HEK293 (cell line): ENCODE data around the gene PLCB3.

Source experiments
- HIC1 ChIP-seq: fragments of 450-650 bp; formaldehyde crosslinking; IDR thresholded peaks from 2 replicates; pipeline ENCODE4 v1.5.1; 2016; ENCODE audit warnings: missing biosample characterization, missing genetic modification characterization
- KLF1 ChIP-seq: fragments of 450-650 bp; formaldehyde crosslinking; IDR thresholded peaks from 2 replicates; pipeline ENCODE4 v1.5.1; 2016; ENCODE audit warnings: missing biosample characterization, missing genetic modification characterization
- KLF10 ChIP-seq: fragments of 450-650 bp; IDR thresholded peaks from 2 replicates; pipeline ENCODE4 v1.5.1; 2018; ENCODE audit warnings: missing biosample characterization, mild to moderate bottlenecking, missing genetic modification characterization
- MEIS1 ChIP-seq: sonication (generic); formaldehyde crosslinking; IDR thresholded peaks from 2 replicates; pipeline ENCODE4 v1.8.1; 2022; ENCODE audit warnings: missing genetic modification reagents, mild to moderate bottlenecking, borderline replicate concordance
- SCRT2 ChIP-seq: fragments of 450-650 bp; formaldehyde crosslinking; IDR thresholded peaks from 2 replicates; pipeline ENCODE4 v1.5.1; 2016; ENCODE audit warnings: missing biosample characterization, missing genetic modification characterization
- SP3 ChIP-seq: fragments of 450-650 bp; formaldehyde crosslinking; IDR thresholded peaks from 2 replicates; pipeline ENCODE4 v1.5.1; 2016; ENCODE audit warnings: missing biosample characterization, missing genetic modification characterization
- TRIM28 ChIP-seq: IDR thresholded peaks from 2 replicates; pipeline ENCODE4 v1.6.1; 2011; ENCODE audit warnings: low read length, control low read depth, borderline replicate concordance
- YY1 ChIP-seq: fragments of 450-650 bp; formaldehyde crosslinking; IDR thresholded peaks from 2 replicates; pipeline ENCODE4 v1.5.1; 2018; ENCODE audit warnings: missing biosample characterization, missing genetic modification characterization
- YY2 ChIP-seq: fragments of 450-650 bp; formaldehyde crosslinking; IDR thresholded peaks from 2 replicates; pipeline ENCODE4 v1.5.1; 2016; ENCODE audit warnings: missing biosample characterization, missing genetic modification characterization
- ZBTB17 ChIP-seq: fragments of 450-650 bp; formaldehyde crosslinking; IDR thresholded peaks from 2 replicates; pipeline ENCODE4 v1.5.1; 2016; ENCODE audit warnings: missing biosample characterization, missing genetic modification characterization
- ZBTB21 ChIP-seq: fragments of 450-650 bp; formaldehyde crosslinking; IDR thresholded peaks from 2 replicates; pipeline ENCODE4 v1.5.1; 2017; ENCODE audit warnings: missing biosample characterization, missing genetic modification characterization
- ZFHX2 ChIP-seq: fragments of 450-650 bp; formaldehyde crosslinking; conservative IDR thresholded peaks from 2 replicates; pipeline ENCODE4 v1.5.1; 2016; ENCODE audit warnings: missing biosample characterization, missing genetic modification characterization
- ZFP41 ChIP-seq: fragments of 450-650 bp; formaldehyde crosslinking; IDR thresholded peaks from 2 replicates; pipeline ENCODE4 v1.5.1; 2016; ENCODE audit warnings: missing biosample characterization, missing genetic modification characterization, borderline replicate concordance
- ZNF114 ChIP-seq: fragments of 450-650 bp; formaldehyde crosslinking; IDR thresholded peaks from 2 replicates; pipeline ENCODE4 v1.5.0; 2017; ENCODE audit warnings: missing biosample characterization, missing genetic modification characterization
- ZNF148 ChIP-seq: fragments of 450-650 bp; formaldehyde crosslinking; IDR thresholded peaks from 2 replicates; pipeline ENCODE4 v1.5.0; 2017; ENCODE audit warnings: missing biosample characterization, missing genetic modification characterization, borderline replicate concordance
- ZNF169 ChIP-seq: fragments of 450-650 bp; formaldehyde crosslinking; IDR thresholded peaks from 2 replicates; pipeline ENCODE4 v1.5.1; 2016; ENCODE audit warnings: missing biosample characterization, missing genetic modification characterization
- ZNF184 ChIP-seq: fragments of 450-650 bp; IDR thresholded peaks from 2 replicates; pipeline ENCODE4 v1.5.1; 2018; ENCODE audit warnings: missing biosample characterization, mild to moderate bottlenecking, missing genetic modification characterization
- ZNF23 ChIP-seq: fragments of 450-650 bp; formaldehyde crosslinking; IDR thresholded peaks from 2 replicates; pipeline ENCODE4 v1.5.1; 2016; ENCODE audit warnings: missing biosample characterization, missing genetic modification characterization, borderline replicate concordance
- ZNF248 ChIP-seq: fragments of 450-650 bp; formaldehyde crosslinking; IDR thresholded peaks from 2 replicates; pipeline ENCODE4 v1.5.1; 2017; ENCODE audit warnings: missing biosample characterization, missing genetic modification characterization
- ZNF280C ChIP-seq: fragments of 450-650 bp; formaldehyde crosslinking; IDR thresholded peaks from 2 replicates; pipeline ENCODE4 v1.5.1; 2016; ENCODE audit warnings: missing biosample characterization, missing genetic modification characterization
- ZNF391 ChIP-seq: fragments of 450-650 bp; formaldehyde crosslinking; IDR thresholded peaks from 2 replicates; pipeline ENCODE4 v1.5.1; 2016; ENCODE audit warnings: low read depth, missing biosample characterization, missing genetic modification characterization, borderline replicate concordance
- ZNF501 ChIP-seq: fragments of 450-650 bp; formaldehyde crosslinking; IDR thresholded peaks from 2 replicates; pipeline ENCODE4 v1.5.1; 2016; ENCODE audit warnings: missing biosample characterization, missing genetic modification characterization
- ZNF530 ChIP-seq: fragments of 450-650 bp; formaldehyde crosslinking; IDR thresholded peaks from 2 replicates; pipeline ENCODE4 v1.5.1; 2016; ENCODE audit warnings: low read depth, missing biosample characterization, missing genetic modification characterization
- ZNF600 ChIP-seq: fragments of 450-650 bp; formaldehyde crosslinking; IDR thresholded peaks from 2 replicates; pipeline ENCODE4 v1.5.1; 2016; ENCODE audit warnings: missing biosample characterization, missing genetic modification characterization
- ZNF654 ChIP-seq: fragments of 450-650 bp; formaldehyde crosslinking; IDR thresholded peaks from 2 replicates; pipeline ENCODE4 v1.5.1; 2016; ENCODE audit warnings: low read depth, missing biosample characterization, missing genetic modification characterization
- ZNF658 ChIP-seq: fragments of 450-650 bp; formaldehyde crosslinking; IDR thresholded peaks from 2 replicates; pipeline ENCODE4; 2016; ENCODE audit warnings: missing biosample characterization, missing genetic modification characterization
- ZNF776 ChIP-seq: fragments of 450-650 bp; formaldehyde crosslinking; IDR thresholded peaks from 2 replicates; pipeline ENCODE4 v1.5.0; 2017; ENCODE audit warnings: missing biosample characterization, missing genetic modification characterization, borderline replicate concordance
- ZNF777 ChIP-seq: fragments of 450-650 bp; formaldehyde crosslinking; IDR thresholded peaks from 2 replicates; pipeline ENCODE4 v1.5.1; 2017; ENCODE audit warnings: missing biosample characterization, missing genetic modification characterization, borderline replicate concordance
- ZNF791 ChIP-seq: fragments of 450-650 bp; formaldehyde crosslinking; IDR thresholded peaks from 2 replicates; pipeline ENCODE4 v1.5.1; 2016; ENCODE audit warnings: missing biosample characterization, missing genetic modification characterization
- ZNF837 ChIP-seq: fragments of 450-650 bp; formaldehyde crosslinking; IDR thresholded peaks from 2 replicates; pipeline ENCODE4 v1.5.1; 2016; ENCODE audit warnings: missing biosample characterization, missing genetic modification characterization
- ZSCAN30 ChIP-seq: fragments of 450-650 bp; IDR thresholded peaks from 2 replicates; pipeline ENCODE4 v1.5.1; 2018; ENCODE audit warnings: missing biosample characterization, mild to moderate bottlenecking, missing genetic modification characterization, moderate library complexity
- TF ChIP-seq, protein P1 (sequence below): fragments of 450-650 bp; formaldehyde crosslinking; IDR thresholded peaks from 2 replicates; pipeline ENCODE4 v1.5.1; 2016; ENCODE audit warnings: missing biosample characterization, missing genetic modification characterization
- TF ChIP-seq, protein P2 (sequence below): fragments of 450-650 bp; formaldehyde crosslinking; IDR thresholded peaks from 2 replicates; pipeline ENCODE4 v1.5.1; 2016; ENCODE audit warnings: missing biosample characterization, missing genetic modification characterization

PLCB3 gene

GRCh38 chr11:64233913-64234586 is 17.3 kb upstream of the PLCB3 start, which contains the start of gene VEGFB (continued):
- no peak for TF ChIP-seq YY2 (tag by site-specific recombination)
- no peak for TF ChIP-seq ZBTB21
- no peak for TF ChIP-seq ZNF391 (tag by site-specific recombination)
- peak; percentile 26; the same call in 1 of the 2 replicates for TF ChIP-seq KLF1 (tag by site-specific recombination)
- TF ChIP-seq ZNF114 (tag by site-specific recombination): no peak
- TF ChIP-seq, protein P1, sequence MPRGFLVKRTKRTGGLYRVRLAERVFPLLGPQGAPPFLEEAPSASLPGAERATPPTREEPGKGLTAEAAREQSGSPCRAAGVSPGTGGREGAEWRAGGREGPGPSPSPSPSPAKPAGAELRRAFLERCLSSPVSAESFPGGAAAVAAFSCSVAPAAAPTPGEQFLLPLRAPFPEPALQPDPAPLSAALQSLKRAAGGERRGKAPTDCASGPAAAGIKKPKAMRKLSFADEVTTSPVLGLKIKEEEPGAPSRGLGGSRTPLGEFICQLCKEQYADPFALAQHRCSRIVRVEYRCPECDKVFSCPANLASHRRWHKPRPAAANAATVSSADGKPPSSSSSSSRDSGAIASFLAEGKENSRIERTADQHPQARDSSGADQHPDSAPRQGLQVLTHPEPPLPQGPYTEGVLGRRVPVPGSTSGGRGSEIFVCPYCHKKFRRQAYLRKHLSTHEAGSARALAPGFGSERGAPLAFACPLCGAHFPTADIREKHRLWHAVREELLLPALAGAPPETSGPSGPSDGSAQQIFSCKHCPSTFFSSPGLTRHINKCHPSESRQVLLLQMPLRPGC: no peak
- no peak for TF ChIP-seq ZNF837 (tag by site-specific recombination)
- 0 out of 2 replicates have a peak, but pooled peaks have one; percentile 17 for TF ChIP-seq ZNF600 (tag by site-specific recombination)
- no peak for TF ChIP-seq ZNF658 (tag by site-specific recombination)
- TF ChIP-seq KLF10 (tag by site-specific recombination): peak; percentile 64
- TF ChIP-seq MEIS1: no peak
- TF ChIP-seq SP3 (tag by site-specific recombination): peak; percentile 69
- TF ChIP-seq ZNF530 (tag by site-specific recombination): no peak
- no peak for TF ChIP-seq YY1 (tag by site-specific recombination)
- TF ChIP-seq ZNF169 (tag by site-specific recombination): no peak
- no peak for TF ChIP-seq ZNF501
- TF ChIP-seq SCRT2 (tag by site-specific recombination): no peak
- TF ChIP-seq ZNF654 (tag by site-specific recombination): no peak
- TF ChIP-seq ZNF280C (tag by site-specific recombination): no peak
- no peak for TF ChIP-seq TRIM28
- 0 out of 2 replicates have a peak, but pooled peaks have one; percentile 41 for TF ChIP-seq HIC1 (tag by site-specific recombination)
- no peak for TF ChIP-seq ZNF23 (tag by site-specific recombination)
- no peak for TF ChIP-seq ZSCAN30 (tag by site-specific recombination)
- no peak for TF ChIP-seq ZNF776
- TF ChIP-seq ZNF148: no peak
- TF ChIP-seq ZFHX2 (tag by site-specific recombination): peak; percentile 53
- peak; percentile 66 for TF ChIP-seq ZBTB17 (tag by site-specific recombination)
- no peak for TF ChIP-seq ZNF184
- TF ChIP-seq ZNF791 (tag by site-specific recombination): no peak
- TF ChIP-seq, protein P2, sequence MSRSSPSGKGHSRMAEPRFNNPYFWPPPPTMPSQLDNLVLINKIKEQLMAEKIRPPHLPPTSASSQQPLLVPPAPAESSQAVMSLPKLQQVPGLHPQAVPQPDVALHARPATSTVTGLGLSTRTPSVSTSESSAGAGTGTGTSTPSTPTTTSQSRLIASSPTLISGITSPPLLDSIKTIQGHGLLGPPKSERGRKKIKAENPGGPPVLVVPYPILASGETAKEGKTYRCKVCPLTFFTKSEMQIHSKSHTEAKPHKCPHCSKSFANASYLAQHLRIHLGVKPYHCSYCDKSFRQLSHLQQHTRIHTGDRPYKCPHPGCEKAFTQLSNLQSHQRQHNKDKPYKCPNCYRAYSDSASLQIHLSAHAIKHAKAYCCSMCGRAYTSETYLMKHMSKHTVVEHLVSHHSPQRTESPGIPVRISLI (tag by site-specific recombination): no peak
- TF ChIP-seq ZFP41 (tag by site-specific recombination): no peak
- no peak for TF ChIP-seq ZNF777 (tag by site-specific recombination)
- TF ChIP-seq ZNF248 (tag by site-specific recombination): no peak
